HL-60 (cell line): Measurements from ENCODE around the gene CFAP69.

ENCODE experiments used
- CTCF ChIP-seq: IDR thresholded peaks from one replicate; pipeline ENCODE4 v1.5.1; 2011; ENCODE audit warnings: low read length, control low read depth, inconsistent platforms; ENCODE audit not compliant: insufficient read depth
- GABPA ChIP-seq: IDR thresholded peaks from 2 replicates; pipeline ENCODE4 v1.6.1; 2012; ENCODE audit warnings: low read depth
- REST ChIP-seq: IDR thresholded peaks from 2 replicates; pipeline ENCODE4 v1.6.1; 2012; ENCODE audit warnings: low read depth; ENCODE audit not compliant: insufficient replicate concordance
- SPI1 ChIP-seq: IDR thresholded peaks from 2 replicates; pipeline ENCODE4 v1.6.1; 2012; ENCODE audit warnings: low read depth, mild to moderate bottlenecking, borderline replicate concordance

- no peak for TF ChIP-seq CTCF
- no peak for TF ChIP-seq GABPA
- TF ChIP-seq SPI1: no peak
- no peak for TF ChIP-seq REST
Measured at GRCh38 chr7:90212149-90212495, 32.9 kb upstream of the CFAP69 start.
